Stimulated activated naive CD4-positive, alpha-beta T cell treated with Interleukin-2 at 50 U/mL for 16 hours (primary cell): ENCODE results near the gene BMPER.

ENCODE experiments used
- DNase-seq: peaks from one replicate; lab custom pipeline; 2025; lab: John Stamatoyannopoulos, UW

BMPER gene

DNA sequence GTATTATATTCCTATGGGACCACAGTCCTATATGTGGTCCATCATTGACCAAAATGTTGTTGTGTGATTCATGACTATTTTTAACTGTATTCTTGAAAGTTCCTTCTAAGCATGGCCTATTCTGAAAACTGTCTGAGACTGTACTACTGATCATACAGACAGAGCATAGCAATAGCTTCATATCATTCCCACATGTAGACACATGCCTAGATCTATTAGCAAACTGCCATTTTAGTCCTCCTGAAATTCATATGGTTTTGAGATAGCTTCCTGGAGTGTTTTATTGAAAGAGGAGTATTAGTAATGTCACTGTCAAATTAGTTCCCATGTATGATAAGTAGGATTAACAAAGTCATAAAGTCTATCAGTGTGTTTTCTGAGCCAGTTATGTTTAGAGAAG lies 157.5 kb downstream of the BMPER start:
- no peak for DNase-seq

DNA sequence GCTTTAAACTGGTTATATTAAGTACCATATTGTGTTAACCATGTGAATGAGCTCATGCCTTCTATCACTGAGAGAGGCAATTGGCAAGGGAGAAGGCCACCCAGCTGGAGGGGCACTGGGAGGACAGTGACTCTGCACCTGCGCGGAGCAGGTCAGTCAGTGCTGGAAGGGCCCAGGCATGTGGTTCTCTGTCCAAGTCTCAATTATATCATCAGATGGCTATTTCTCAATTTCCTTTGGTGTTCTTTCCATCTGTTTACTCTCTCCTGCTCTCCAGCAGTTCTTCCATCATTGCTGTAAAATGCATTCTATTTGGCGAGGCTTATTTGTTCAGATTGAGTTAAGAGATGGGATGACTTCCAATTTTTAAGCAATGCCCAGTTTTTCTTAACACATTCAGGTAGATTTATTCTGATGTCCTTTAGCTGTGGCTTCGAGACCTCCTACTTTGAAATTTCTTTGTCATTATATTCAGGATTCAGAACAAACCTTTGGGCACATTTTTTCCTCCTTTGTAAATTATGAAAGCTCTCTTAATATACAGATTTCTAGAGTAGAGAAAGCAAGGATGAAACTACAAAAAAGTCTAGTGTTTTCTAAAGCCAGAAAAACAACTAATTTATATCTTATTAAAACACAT lies 159.3 kb downstream of the BMPER start:
- DNase-seq: no peak

DNA sequence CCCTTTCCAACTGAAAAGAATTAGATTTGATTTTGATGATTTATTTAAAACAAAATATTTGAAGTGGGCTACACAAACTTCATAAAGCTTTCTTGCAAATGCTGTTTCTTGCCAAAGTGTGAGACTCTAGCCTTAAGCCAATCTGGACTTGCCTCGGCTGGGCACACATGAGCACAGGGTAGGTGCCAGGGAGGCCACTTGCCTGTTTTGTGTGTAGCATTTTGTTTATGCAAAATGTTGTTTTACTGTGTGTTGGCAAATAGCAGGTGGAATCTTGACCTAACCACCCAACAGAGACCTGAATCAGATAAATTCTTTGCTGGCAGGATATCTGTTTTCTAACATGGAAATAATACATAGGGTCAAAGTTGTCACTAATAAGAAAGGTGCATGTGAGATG lies 161.1 kb downstream of the BMPER start:
- DNase-seq: no peak

DNA sequence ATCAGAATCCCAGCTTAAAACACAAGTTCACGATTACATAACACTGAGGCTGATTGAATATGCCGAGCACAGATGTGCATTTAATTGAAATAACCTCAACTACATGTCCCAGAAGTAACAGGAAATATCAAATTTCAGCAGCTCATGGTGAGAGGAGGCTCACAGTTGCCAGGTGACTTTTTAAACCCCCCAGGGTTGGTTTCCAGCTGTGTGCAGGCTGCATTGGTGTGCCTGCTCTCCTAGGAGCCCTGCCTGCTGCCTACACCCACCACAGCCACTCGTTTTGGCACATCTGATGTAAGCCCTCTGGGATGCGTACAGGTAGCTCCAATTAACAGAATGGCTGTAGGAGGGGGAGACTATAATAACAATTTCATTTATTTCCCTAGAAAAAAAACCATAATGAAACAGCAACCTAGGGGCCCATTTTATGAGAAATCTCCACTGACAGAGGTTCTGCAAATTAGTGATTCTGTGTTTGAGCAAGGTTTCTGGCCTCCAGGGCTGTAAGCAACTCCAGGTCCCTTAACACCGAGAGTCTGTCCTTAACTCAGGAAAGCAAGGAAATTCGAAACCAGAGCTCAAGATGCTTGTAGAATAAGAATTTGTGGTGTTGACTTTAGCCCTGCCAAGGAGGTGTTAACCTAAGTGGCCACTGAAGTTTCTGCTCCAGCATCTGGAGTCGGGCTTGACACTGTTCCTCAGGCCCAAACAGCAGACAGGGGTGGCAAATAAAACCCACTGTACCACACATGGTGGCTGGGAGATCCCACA lies 161.9 kb downstream of the BMPER start:
- no peak for DNase-seq

DNA sequence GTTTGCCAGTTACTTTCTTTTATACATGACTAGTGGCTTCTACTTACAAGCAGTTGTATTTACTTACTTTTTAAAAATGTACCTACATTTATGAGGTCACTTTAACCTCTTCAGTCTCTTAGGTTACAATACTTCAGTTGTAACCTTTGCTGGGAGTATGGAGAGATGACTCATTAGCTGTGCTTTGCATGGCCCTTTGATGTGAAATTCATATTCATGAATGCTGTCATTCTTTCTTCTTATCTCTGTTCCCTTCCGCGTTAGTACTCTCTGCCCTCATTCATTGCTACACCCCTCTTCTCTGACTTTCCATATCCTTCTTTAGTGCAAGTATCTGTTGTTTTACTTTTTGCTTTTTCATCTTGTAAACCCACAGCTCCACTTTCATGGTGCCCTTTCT lies 164.3 kb downstream of the BMPER start:
- DNase-seq: no peak

DNA sequence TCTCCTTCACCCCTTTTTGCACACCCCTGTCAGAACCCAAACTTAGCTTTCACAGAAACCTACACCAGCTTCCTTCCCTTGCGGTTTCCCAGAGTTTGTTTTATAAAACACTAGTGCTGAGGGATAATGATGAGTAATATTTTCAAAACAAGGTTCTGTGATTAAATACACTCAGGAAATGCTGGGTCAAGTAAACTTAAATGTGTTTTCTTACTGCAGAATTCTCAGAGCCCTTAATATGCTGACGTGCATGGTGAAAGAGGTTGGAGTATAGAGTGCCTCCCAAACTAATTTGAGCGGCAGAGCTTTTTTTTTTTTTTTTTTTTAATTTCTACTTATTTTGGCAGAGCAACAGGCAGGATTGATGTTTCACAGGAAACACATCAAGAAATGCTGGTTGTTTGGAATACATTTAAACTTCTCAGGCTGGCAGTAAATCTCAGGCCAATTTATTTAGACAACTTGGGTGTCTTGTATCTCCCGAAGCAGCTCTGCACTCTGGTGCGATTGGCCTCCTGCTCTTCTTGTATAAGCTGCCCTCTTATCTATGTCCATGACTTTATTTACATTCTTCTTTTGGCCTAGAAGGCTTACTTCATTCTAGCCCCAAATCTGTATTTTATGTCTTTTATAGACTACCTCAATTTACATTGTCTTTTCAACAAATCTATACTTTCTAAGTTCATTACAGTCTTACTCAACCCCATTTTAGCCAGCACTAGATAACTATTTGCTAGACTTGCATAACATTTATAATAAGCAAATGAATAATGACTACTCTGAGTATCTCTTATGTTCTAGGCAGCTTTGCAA lies 165.4 kb downstream of the BMPER start:
- DNase-seq: no peak

DNA sequence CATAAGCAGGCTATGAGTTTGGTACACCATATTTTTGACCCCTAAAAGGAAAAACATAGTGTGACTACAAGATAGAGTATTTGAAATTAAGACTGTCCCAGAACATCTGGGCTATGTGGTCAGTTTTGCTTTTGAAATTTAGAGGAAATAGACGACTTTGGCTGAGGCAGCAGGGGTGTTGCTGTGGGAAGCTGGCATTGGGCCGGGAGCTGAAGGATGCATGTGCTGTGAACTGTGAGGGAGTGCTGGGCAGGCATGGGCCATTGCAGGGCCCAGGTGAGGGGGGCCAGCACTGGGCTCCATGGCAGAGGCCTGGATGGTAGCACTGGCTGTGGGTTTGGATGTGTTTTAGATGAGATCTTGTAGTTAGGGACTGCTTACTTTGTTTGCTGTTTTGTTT lies 168.3 kb downstream of the BMPER start:
- no peak for DNase-seq

DNA sequence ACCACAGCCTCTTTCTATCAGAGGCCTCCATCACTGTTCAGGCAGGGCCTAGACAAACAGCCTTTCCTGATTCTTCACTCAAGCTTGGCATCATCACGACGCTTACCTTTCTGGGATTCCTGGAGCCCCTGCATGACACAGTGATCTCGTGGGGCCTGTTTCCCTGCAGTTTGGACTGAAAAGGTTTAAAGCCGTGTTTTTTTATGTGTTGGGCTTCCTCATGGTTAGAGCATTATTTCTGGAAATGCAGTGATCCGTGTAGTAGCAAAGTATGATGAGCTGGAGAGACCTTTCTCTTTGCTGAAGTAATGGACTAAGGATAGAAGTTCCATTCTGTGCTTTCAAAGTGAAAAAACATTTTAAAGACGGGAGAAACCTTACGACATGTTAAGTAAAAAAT lies 169.1 kb downstream of the BMPER start:
- DNase-seq: no peak

DNA sequence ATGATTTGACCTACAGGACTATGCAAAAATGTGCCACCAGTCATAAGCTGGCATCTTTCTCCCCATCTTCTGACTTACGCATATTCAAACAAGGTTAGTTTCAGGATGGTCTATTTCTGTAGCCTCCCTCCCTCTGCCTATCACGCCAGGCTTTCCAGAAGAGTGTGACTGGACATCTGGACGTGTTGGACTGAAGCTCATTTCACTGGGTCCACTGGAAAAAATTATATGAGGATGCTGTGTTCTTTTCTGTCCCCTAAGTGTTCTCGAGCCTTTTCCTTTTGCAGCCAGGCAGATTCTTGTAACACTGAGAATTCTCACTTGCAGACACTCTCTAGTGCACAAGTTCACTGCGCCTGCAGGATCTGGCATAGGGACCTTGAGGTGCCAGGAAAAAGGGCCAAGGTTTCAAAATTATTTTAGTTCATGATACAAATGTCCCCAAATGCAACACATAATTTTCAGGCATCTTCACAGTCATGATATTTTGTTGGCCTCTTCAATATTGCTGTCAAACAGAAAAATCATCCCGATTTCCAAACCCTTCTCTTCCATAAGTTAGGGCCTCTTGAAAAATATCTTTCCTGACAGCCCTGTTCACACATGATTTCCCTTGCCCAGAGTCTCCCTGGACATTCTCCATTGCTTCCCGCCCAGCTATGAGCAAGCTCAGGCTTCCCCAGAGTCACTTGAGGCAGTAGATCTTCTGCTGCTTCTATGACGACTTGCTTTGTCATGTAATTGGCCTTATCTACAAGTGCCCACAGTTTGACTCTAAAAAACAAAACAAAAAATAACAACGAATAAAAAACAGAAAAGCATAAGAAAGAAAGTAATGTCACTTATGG lies 170.4 kb downstream of the BMPER start:
- no peak for DNase-seq

DNA sequence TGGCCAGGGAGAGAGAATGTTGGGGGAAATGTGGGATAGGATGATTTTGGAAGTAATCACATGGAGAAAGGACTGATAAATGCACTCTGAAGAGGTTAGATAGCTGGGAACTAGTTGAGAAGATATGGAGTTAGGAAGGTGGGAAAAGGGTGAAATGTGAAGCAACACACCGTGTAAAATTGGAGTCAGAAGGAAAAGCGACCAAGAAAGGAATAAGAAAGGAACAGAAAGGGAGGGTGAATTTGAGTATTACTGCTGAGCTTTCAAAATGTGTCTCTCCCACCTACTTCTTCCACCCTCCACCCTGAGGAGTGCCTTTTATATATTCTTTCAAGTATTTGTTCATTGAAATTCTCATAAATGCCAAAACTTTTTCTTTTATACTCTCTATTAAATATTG lies 171.8 kb downstream of the BMPER start:
- no peak for DNase-seq

DNA sequence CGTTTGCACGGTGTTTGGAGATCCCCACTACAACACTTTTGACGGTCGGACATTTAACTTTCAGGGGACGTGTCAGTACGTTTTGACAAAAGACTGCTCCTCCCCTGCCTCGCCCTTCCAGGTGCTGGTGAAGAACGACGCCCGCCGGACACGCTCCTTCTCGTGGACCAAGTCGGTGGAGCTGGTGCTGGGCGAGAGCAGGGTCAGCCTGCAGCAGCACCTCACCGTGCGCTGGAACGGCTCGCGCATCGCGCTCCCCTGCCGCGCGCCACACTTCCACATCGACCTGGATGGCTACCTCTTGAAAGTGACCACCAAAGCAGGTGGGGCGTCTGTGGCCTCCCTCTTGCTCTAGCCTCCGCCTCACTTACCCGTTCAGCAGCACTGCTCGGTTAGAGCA lies 173.5 kb downstream of the BMPER start:
- DNase-seq: no peak

DNA sequence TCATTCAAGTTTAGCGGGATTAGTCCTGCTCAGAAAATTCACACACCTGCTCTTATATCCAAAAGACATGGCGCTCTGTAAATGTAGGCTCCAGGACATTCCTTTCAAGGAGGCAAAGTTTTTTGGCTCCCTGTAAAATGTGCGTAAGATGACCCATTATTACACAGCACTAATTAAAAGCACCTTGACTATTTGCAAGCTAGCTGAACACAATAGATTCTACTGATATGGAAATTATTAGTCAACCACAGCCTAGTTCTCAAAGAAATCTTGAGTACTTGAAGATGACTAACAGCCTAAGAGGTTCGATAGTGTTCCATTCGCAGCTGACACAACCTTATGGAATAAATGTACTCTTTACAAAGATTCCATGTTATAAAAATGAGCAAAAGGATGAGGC lies 175.2 kb downstream of the BMPER start:
- no peak for DNase-seq

DNA sequence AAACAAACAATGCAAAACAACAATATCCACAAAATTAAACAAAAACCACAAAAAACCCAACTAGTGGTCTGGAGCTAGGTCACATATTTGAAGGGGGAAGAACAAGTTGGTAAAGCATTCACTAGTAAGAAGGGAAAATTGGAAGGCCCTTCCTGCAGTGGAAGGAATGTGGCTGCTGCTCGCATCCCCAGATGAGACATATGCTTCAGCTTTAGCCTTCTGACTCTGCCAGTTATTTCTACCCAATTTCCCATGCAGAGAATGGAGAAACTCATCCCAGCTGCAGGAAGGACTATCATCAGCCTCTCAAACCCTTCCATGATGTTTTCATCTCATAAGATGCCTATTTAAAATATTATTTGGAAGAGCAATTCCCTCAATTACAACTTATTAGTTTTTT lies 176.6 kb downstream of the BMPER start:
- no peak for DNase-seq

DNA sequence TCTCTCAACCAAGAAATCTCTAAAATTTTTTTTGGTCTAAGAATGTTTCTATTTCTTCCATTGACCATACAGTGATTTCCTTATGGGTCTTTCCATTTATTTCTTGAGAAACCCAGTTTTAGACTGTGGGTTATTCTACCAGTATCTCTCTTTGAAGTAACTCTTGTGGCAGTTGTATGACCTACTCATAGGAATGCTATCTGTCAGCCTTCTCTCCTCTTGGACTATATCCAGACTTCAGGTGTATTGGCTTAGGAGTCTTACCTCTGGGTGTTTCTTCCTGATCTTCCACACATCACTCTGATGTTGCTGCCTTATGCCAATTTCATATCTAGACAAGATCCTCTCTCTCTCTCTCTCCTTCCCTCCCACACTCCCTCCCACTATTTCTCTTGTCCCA lies 178.1 kb downstream of the BMPER start:
- DNase-seq: no peak

DNA sequence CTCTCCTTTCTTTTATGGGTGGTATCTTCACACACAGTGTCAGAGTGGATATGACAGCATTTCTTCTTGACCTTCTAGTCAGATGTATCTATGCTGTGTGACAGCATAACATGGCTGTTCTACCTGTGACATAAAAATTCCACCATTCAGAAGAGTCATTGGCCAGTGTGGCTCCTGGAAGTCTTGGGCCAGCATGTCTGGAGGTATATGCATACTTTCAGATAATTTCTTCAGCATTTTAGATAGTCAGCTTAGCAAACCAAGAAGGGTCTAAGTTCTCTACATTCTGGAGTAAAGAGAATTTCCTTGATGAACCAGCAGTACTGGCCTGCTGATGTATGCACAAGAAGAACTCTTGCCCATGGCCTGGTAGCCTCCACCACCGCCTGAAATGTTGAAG lies 179.3 kb downstream of the BMPER start:
- no peak for DNase-seq

DNA sequence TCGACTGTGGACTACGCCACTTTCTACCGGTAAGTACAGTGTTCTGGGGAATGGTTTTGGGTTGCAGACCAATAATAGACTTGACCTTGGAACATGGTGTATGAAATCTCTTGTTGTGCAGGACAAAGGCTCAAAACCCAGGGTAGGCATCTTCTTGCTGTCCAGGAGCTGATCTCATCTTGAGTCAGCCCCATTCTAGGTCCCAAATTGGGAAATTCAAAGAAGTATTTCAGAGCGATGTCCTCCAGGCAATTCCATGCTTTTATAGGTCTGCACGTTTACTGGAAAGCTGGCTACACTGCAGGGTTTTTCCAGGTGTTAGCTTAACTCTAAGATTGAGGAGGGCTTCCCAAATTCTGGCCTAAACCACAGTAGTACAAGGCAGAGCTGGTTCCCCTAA lies 180.7 kb downstream of the BMPER start:
- DNase-seq: no peak

DNA sequence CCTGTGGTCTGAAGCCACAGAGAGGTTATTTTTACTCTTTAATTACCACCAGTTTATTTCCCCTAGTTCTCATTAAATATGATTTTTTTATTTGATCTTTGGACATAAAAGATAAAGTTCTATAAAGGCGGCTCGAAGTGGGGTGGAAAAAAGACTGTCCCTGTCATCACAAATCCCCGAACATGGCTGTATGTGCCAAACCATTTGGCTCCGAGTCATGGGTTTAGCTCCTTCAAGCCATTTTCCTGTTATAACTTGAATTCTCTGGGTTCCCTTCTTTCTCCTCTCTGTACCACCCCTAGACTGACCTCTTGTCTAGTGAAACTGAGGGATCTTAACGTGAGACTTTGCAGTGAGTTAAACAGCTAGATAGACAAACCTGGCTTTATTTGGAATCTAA lies 181.6 kb downstream of the BMPER start:
- DNase-seq: no peak

DNA sequence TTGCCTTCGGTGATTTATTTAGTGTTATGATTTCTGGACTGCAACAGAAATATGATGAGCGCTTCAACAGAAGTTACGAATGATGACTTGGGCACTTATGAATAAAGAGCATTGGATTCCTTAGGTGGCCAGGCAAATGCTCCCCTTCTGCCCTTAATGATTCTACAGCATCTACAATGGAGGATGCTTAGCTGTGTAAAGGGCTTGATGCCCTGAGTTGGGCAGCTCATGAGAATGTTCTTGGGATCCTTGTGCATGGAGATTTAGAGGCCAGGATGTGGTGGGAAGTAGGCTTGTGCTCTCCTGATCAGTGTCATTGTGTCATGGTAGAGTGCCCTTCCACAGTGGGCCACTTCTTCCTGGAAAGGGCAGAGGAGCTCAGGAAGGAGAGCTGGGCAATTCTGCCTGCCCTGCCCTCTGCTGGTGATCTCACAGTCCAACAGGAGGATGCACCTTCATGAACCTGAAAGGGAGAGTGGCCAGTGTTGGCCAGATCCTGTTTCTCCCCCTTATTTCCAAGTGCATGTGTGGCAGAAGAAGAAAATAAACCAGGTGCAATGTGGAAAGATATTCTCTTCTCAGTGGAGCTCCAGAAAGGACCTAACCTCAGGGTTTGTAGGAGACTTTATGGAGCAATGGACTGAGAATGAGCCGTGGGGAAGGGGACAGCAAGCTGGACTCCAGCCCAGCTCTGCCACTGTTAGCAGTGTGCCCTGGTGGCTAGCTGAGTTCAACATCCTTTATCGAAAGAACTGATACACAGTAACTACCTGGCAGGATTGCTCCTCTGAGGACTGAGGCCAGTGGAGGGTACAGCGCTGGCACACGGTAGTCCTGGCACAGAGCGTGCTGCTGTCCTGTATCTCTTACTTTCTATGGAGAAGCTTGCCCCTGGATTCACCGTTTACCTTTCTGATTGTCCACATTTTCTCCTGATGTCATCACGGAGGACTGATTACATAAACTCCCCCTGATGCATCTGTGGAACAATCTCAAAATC lies 182.9 kb downstream of the BMPER start:
- no peak for DNase-seq

DNA sequence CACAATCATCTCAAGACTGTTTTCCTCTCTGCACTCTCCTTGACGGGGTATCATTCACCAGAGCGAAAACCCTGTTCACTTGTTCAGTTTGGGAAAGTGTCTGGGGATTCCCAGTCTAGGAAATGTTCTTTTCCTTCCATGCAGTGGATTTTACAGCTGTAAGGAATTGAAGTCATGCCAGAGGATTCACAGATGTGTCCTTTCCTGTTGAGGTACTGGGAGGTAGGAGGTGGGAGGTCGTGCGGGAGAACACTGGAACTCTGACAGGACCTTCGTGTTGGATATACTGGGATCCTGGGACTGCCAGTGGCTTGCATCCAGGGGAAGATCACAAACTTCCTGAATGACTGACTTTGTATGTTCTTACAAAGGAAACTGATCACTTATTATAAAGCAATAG lies 185.5 kb downstream of the BMPER start:
- no peak for DNase-seq

DNA sequence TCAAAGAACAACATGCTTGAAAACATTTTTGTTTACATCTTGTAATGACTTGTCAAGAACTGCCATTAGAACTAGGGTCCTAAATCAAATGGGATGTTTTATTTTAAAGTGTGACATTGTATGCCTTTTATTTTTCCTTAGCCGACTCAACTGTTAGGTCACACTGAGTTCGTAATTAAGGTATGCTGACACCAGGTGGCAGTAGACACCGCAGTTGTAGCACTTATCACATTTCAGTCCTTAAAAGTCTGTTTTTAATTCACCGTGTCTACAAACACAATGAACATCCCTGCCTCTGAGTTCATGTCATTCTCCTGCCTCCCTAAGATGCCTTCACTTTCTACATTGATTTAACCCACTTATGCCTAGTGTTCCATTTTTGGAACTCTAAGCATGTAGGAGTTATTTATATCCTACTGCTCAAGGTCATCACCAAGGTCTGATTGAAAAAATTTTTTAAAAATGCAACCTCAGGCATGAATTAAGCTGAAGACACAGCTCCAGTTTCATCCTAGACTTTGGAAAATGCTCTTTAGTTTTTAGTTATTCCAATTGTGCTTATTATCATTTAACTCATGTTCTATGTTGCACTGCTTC lies 186.1 kb downstream of the BMPER start:
- no peak for DNase-seq

DNA sequence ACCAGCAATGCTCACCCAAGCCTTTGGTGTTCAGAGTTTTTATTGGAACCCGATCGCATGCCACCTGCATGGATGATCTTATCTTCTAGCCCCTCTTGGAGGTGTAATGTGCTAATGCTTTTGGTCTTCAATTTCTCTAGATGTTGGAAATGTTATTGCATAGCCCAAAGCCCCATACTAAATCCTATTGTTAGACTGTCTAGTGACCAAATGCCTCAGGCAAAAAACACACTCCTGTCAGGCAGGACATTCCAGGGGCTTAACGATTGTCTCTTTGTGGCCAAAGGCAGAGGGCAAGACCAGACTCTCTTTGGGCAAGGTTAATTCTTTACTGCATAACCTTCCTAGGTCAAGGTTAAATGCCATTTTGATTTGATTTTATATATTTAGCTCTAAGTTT lies 187.9 kb downstream of the BMPER start:
- no peak for DNase-seq
